ENCODE data around the gene CFAP20.

CFAP20 gene

GRCh38 chr16:58129097-58129936, at the start of gene CFAP20:
TSS of gene CFAP20 (minus strand) at chr16:58129381. CDS start at chr16:58129115, 266 bp downstream.
- peak; percentile 98 for DNase-seq

- DNase-seq, result no peak
These were observed 48.2 kb upstream of the CFAP20 start for GRCh38 chr16:58177353-58177710.

- DNase-seq, result peak in 1 of 2 donors; percentile 18
These were observed 47.6 kb upstream of the CFAP20 start for GRCh38 chr16:58176608-58177352.

- no peak for DNase-seq
These were observed 41.0 kb upstream of the CFAP20 start for GRCh38 chr16:58170223-58170622.

- DNase-seq, result no peak
These were observed 31.7 kb upstream of the CFAP20 start for GRCh38 chr16:58160855-58161254.

- DNase-seq, result no peak
These were observed 29.5 kb upstream of the CFAP20 start for GRCh38 chr16:58158725-58159124.

GRCh38 chr16:58157951-58158540, 28.9 kb upstream of the CFAP20 start:
- no peak for DNase-seq

GRCh38 chr16:58157239-58157638, 28.1 kb upstream of the CFAP20 start:
- no peak for DNase-seq

- DNase-seq, result no peak
These were observed 26.7 kb upstream of the CFAP20 start for GRCh38 chr16:58155839-58156238.

GRCh38 chr16:58154345-58154744, 25.2 kb upstream of the CFAP20 start:
- no peak for DNase-seq

- no peak for DNase-seq
These were observed 23.2 kb upstream of the CFAP20 start for GRCh38 chr16:58152246-58152868.

GRCh38 chr16:58148526-58148925, 19.3 kb upstream of the CFAP20 start:
- DNase-seq, result no peak

GRCh38 chr16:58148099-58148498, 18.9 kb upstream of the CFAP20 start:
- DNase-seq, result no peak

- no peak for DNase-seq
These were observed 9.7 kb upstream of the CFAP20 start for GRCh38 chr16:58138852-58139251.

- no peak for DNase-seq
These were observed 8.4 kb upstream of the CFAP20 start for GRCh38 chr16:58137581-58137980.

GRCh38 chr16:58128711-58129096, 477 bp downstream of the CFAP20 start:
- DNase-seq, result no peak

- peak in 1 of 2 donors; percentile 15 for DNase-seq
These were observed 975 bp downstream of the CFAP20 start for GRCh38 chr16:58128181-58128631.

- DNase-seq, result peak in 1 of 2 donors; percentile 21
These were observed 1.5 kb downstream of the CFAP20 start for GRCh38 chr16:58127634-58128033.

GRCh38 chr16:58127033-58127556, 2.1 kb downstream of the CFAP20 start:
- peak; percentile 60 to 84 for DNase-seq

- DNase-seq, result no peak
These were observed 2.7 kb downstream of the CFAP20 start for GRCh38 chr16:58126451-58126961.

- DNase-seq, result peak in 1 of 2 donors; percentile 15
These were observed 3.3 kb downstream of the CFAP20 start for GRCh38 chr16:58125781-58126335.

- DNase-seq, result no peak
These were observed 4.1 kb downstream of the CFAP20 start for GRCh38 chr16:58125041-58125440.

GRCh38 chr16:58124601-58124915, 4.6 kb downstream of the CFAP20 start:
- no peak for DNase-seq
